GM12878 (cell line): ENCODE results near the gene HOXC13. TPM values are rescaled to one million over a fixed set of nuclear protein-coding genes. Genes with fewer than 3 reads are reported as not detected.

Source experiments
- ATAC-seq: fragments of 200-7000 bp; cut with Tn5 transposase; 3 replicates; pipeline ENCODE4 v1.9.1; 2020; ENCODE audit warnings: mild to moderate bottlenecking, moderate library complexity
- BruUV-seq: library from RNA; stranded (reverse); fragments of 400-500 nt; replicated peaks from 2 replicates; lab custom pipeline; 2021; lab: Mats Ljungman, UMichigan
- CTCF ChIA-PET: fragments of 300-600 bp; sonication (Branson Sonifier 250); formaldehyde crosslinking; extraction: SDS; loops from one replicate; lab custom pipeline; 2021; ENCODE audit warnings: inconsistent platforms; lab: Yijun Ruan, JAX
- POLR2A ChIA-PET: fragments of 350-600 bp; formaldehyde crosslinking; extraction: SDS; loops from one replicate; lab custom pipeline; 2021; ENCODE audit warnings: inconsistent platforms; lab: Charles Lee
- RAD21 ChIA-PET: fragments of 300-600 bp; sonication (Branson Sonifier 250); formaldehyde crosslinking; loops from one replicate; lab custom pipeline; 2023; ENCODE audit warnings: antibody characterized with exemption; ENCODE audit not compliant: unreplicated experiment; lab: Charles Lee
- SMC1A ChIA-PET: fragments of 300-600 bp; sonication (Branson Sonifier 250); formaldehyde crosslinking; loops from one replicate; lab custom pipeline; 2023; ENCODE audit not compliant: unreplicated experiment, uncharacterized antibody; lab: Charles Lee
- DNase-seq: peaks from one replicate; pipeline ENCODE4 v3.0.0-alpha.2; 2011; ENCODE audit warnings: low read depth, low spot score
- FAIRE-seq: peaks from 3 replicates; lab custom pipeline; 2011; peaks lifted over from hg19 to GRCh38; lab: Jason Lieb, UNC
- H2AFZ ChIP-seq: 2 replicates; pipeline ENCODE4 v1.6.0; 2011; ENCODE audit warnings: low read depth, low read length, control low read depth; ENCODE audit not compliant: control insufficient read depth
- H3K27ac ChIP-seq: 2 replicates; pipeline ENCODE4 v1.5.1; 2011; ENCODE audit warnings: control low read depth; ENCODE audit not compliant: control insufficient read depth, insufficient read depth
- H3K27me3 ChIP-seq, 2 experiments: replicated peaks in 1 of 2; 2 replicates each; pipeline versions ENCODE4 v1.6.0 to v1.6.1; 2011; ENCODE audit warnings: low read length in 1 of 2; ENCODE audit not compliant: control insufficient read depth in 2 of 2, insufficient read depth in 2 of 2
- H3K36me3 ChIP-seq, 2 experiments: 2 replicates each; pipeline ENCODE4 v1.5.1; 2011; ENCODE audit warnings: low read length in 1 of 2; ENCODE audit not compliant: control insufficient read depth in 2 of 2, insufficient read depth in 2 of 2
- H3K4me1 ChIP-seq: 2 replicates; pipeline ENCODE4 v1.6.1; 2011; ENCODE audit warnings: mild to moderate bottlenecking, low read length, moderate library complexity, mixed read lengths; ENCODE audit not compliant: control insufficient read depth, insufficient read depth
- H3K4me2 ChIP-seq: 2 replicates; pipeline ENCODE4 v1.6.0; 2011; ENCODE audit warnings: control low read depth; ENCODE audit not compliant: control insufficient read depth, insufficient read depth
- H3K4me3 ChIP-seq: fragments of 200-600 bp; sonication (generic); 2 replicates; pipeline ENCODE4 v1.5.1; 2016
- H3K79me2 ChIP-seq: 2 replicates; pipeline ENCODE4 v1.6.0; 2011; ENCODE audit warnings: low read length; ENCODE audit not compliant: control insufficient read depth, insufficient read depth
- H3K9ac ChIP-seq: 2 replicates; pipeline ENCODE4 v1.8.0; 2011; ENCODE audit warnings: low read length, control low read depth, mixed read lengths; ENCODE audit not compliant: control insufficient read depth, insufficient read depth
- H3K9me3 ChIP-seq: replicated peaks from 3 replicates; pipeline ENCODE4 v1.5.1; 2011; ENCODE audit warnings: mild to moderate bottlenecking, low read length; ENCODE audit not compliant: control insufficient read depth, insufficient read depth
- H4K20me1 ChIP-seq: 2 replicates; pipeline ENCODE4 v1.6.0; 2011; ENCODE audit not compliant: control insufficient read depth, insufficient read depth
- ATF2 ChIP-seq: IDR thresholded peaks from 2 replicates; pipeline ENCODE4 v1.6.1; 2012; ENCODE audit warnings: low read length, inconsistent platforms
- MTA3 ChIP-seq: IDR thresholded peaks from 2 replicates; pipeline ENCODE4 v1.6.1; 2012; ENCODE audit warnings: low read length, inconsistent platforms, borderline replicate concordance
- MYB ChIP-seq: fragments of 150-350 bp; IDR thresholded peaks from 2 replicates; pipeline ENCODE4 v1.6.1; 2014; ENCODE audit warnings: mild to moderate bottlenecking, low read depth, low read length, borderline replicate concordance
- NFIC ChIP-seq: IDR thresholded peaks from 2 replicates; pipeline ENCODE4 v1.6.1; 2012; ENCODE audit warnings: low read depth, mild to moderate bottlenecking, inconsistent platforms, low read length, moderate library complexity
- NFXL1 ChIP-seq: fragments of 450-650 bp; IDR thresholded peaks from 2 replicates; pipeline ENCODE4 v1.6.1; 2017; ENCODE audit warnings: antibody characterized with exemption, mild to moderate bottlenecking, borderline replicate concordance
- NFYB ChIP-seq: IDR thresholded peaks from 2 replicates; pipeline ENCODE4 v1.6.1; 2011; ENCODE audit warnings: low read depth, mild to moderate bottlenecking, low read length, improper control_type of control experiment, moderate library complexity; ENCODE audit not compliant: insufficient read depth
- RBBP5 ChIP-seq: fragments of 200-600 bp; sonication (generic); conservative IDR thresholded peaks from 2 replicates; pipeline ENCODE4 v1.6.1; 2016
- SKIL ChIP-seq: fragments of 450-650 bp; IDR thresholded peaks from 2 replicates; pipeline ENCODE4 v1.6.1; 2017; ENCODE audit warnings: mild to moderate bottlenecking, low read depth, inconsistent platforms; ENCODE audit not compliant: poor library complexity, severe bottlenecking
- TCF7 ChIP-seq: IDR thresholded peaks from 2 replicates; pipeline ENCODE4 v1.6.1; 2014; ENCODE audit warnings: antibody characterized with exemption, borderline replicate concordance
- ZBTB11 ChIP-seq: fragments of 450-650 bp; formaldehyde crosslinking; IDR thresholded peaks from 2 replicates; pipeline ENCODE4 v1.5.0; 2022; ENCODE audit warnings: mild to moderate bottlenecking, missing genetic modification characterization
- WGBS: methylation state at CpG from one replicate; pipeline ENCODE4 v1.1.6; 2016; ENCODE audit warnings: low lambda C conversion rate; ENCODE audit not compliant: insufficient replicate concordance, insufficient coverage; ENCODE audit errors: missing lambda C conversion rate; 5-methylcytosine and 5-hydroxymethylcytosine counted together
- in situ Hi-C: fragments of 300-500 bp; cut with MboI; formaldehyde crosslinking; loops from 9 replicates; pipeline ENCODE4 v1.14.3; 2018; ENCODE audit warnings: mixed read lengths
- intact Hi-C: fragments of 100-400 bp; cut with micrococcal nuclease; formaldehyde crosslinking; loops from one replicate; pipeline ENCODE4 v1.14.2; 2022; ENCODE audit not compliant: unreplicated experiment
- polyA plus RNA-seq, 11 experiments: library from polyadenylated mRNA; depleted of rRNA in 4 of 11; unstranded in 6 of 11; stranded (reverse) in 5 of 11; fragments of >200 nt; fragmentation: Nextera tagmentation in 4 of 11; fragmentation: Illumina TruSeq in 1 of 11; extraction: Ambion mirVana in 4 of 11; extraction: Trizol in 1 of 11; gene quantifications; 1 replicate in 1 of 11; 2 replicates in 10 of 11; pipeline versions ENCODE4 v1.2.1 to v1.2.3, GENCODE V29; 2011 to 2016; ENCODE audit warnings: inconsistent platforms in 2 of 11, missing spikeins in 2 of 11, low read depth in 1 of 11
- total RNA-seq, 4 experiments: library from RNA; depleted of rRNA in 3 of 4; stranded (reverse); fragments of >200 nt in 3 of 4; fragmentation: Illumina TruSeq in 1 of 4; extraction: Trizol in 1 of 4; gene quantifications; 2 replicates each; pipeline versions ENCODE4 v1.2.1 to v1.2.3, GENCODE V29; 2013 to 2021
- TF ChIP-seq, protein P1 (sequence below): IDR thresholded peaks from 2 replicates; pipeline ENCODE4 v1.6.1; 2011; ENCODE audit warnings: low read depth, mild to moderate bottlenecking, low read length, moderate library complexity, borderline replicate concordance; ENCODE audit errors: extremely low read depth
- TF ChIP-seq, protein P2 (sequence below): fragments of 450-650 bp; IDR thresholded peaks from 2 replicates; pipeline ENCODE4 v1.6.1; 2017; ENCODE audit warnings: low read depth, mild to moderate bottlenecking, moderate library complexity

Gene HOXC13
- total and polyA plus RNA-seq, 10 of the 15 experiments (the other 5 are each of a cell fraction or from before 2014, with no cell fraction given) = not detected

GRCh38 chr12:53938326-53939140 is at the start of gene HOXC13 (continued):
- no peak for TF ChIP-seq SKIL

DNA sequence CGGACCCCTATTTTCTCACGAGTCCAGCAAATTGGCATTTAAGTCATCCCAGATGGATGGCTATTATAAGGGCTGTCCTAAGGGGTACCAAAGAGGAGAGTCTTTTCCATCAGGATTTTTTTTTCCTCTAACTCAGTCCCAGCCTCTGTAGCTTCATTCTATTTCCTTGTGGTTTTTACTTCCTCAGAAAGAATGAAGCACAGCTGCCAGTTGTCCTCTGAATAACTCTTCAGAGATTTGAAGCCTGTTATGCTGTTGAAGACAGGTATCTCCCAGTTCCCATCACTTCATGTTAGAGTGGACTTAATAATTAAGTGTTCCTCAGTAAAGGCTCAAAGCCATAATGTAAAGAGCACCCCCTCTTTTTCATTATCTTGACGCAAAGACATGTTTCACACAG is 48.5 kb upstream of the HOXC13 start:
- in situ Hi-C loops = no loop called here
- no peak for TF ChIP-seq MYB
- TF ChIP-seq MTA3 = no peak
- no peak for TF ChIP-seq TCF7
- no peak for TF ChIP-seq ATF2
- TF ChIP-seq, protein P1, sequence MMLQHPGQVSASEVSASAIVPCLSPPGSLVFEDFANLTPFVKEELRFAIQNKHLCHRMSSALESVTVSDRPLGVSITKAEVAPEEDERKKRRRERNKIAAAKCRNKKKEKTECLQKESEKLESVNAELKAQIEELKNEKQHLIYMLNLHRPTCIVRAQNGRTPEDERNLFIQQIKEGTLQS = no peak
- no peak for TF ChIP-seq NFYB
- no peak for TF ChIP-seq ZBTB11 (CRISPR knock-in tag)
- TF ChIP-seq NFIC = no peak
- no peak for TF ChIP-seq RBBP5
- TF ChIP-seq NFXL1 = no peak
- TF ChIP-seq, protein P2, sequence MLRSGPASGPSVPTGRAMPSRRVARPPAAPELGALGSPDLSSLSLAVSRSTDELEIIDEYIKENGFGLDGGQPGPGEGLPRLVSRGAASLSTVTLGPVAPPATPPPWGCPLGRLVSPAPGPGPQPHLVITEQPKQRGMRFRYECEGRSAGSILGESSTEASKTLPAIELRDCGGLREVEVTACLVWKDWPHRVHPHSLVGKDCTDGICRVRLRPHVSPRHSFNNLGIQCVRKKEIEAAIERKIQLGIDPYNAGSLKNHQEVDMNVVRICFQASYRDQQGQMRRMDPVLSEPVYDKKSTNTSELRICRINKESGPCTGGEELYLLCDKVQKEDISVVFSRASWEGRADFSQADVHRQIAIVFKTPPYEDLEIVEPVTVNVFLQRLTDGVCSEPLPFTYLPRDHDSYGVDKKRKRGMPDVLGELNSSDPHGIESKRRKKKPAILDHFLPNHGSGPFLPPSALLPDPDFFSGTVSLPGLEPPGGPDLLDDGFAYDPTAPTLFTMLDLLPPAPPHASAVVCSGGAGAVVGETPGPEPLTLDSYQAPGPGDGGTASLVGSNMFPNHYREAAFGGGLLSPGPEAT = no peak

More for the DNA sequence above, 48.5 kb upstream of the HOXC13 start:
- DNase-seq (no peak), ATAC-seq (no peak), FAIRE-seq (no peak)
- Histone ChIP-seq H2AFZ (no peak overlapping the region), H4K20me1 (no peaks in the 10 kb centered on the region; the same call in 1 of the 2 replicates), H3K9ac (no peak overlapping the region), H3K9me3 (no peaks in the 10 kb centered on the region), H3K27ac (no peak overlapping the region), H3K4me3 (no peak overlapping the region), H3K4me1 (no peaks in the 10 kb centered on the region), H3K27me3 (no peaks in the 10 kb centered on the region), H3K36me3 (no peaks in the 10 kb centered on the region), H3K4me2 (no peak overlapping the region), H3K79me2 (no peaks in the 10 kb centered on the region)
- WGBS = 89% methylated on average over 3 of the region's 3 CpGs
- intact Hi-C loops = no loop called here
- CTCF ChIA-PET = no interaction called here
- RAD21 ChIA-PET = no interaction called here
- POLR2A ChIA-PET = no interaction called here
- no TSS peak for BruUV-seq
- SMC1A ChIA-PET = no interaction called here
